Astrocyte (in vitro differentiated cells and primary cell): ENCODE data around the gene PRM3. TPM values are rescaled to one million over a fixed set of nuclear protein-coding genes. Genes with fewer than 3 reads are reported as not detected.
A peak's percentile ranks its signal among the peaks of the same experiment; 100 is the strongest.

Experiments used
- DNase-seq: peaks from one replicate; pipeline ENCODE4 v3.0.0-alpha.2; 2010; ENCODE audit warnings: low read depth
- FAIRE-seq: peaks from 2 replicates; lab custom pipeline; 2011; peaks lifted over from hg19 to GRCh38; lab: Jason Lieb, UNC
- H2AFZ ChIP-seq: 2 replicates; pipeline ENCODE4 v1.6.0; 2012; ENCODE audit warnings: low read depth, low read length, inconsistent platforms
- H3K27ac ChIP-seq: 2 replicates; pipeline ENCODE4 v1.5.1; 2011; ENCODE audit warnings: low read depth, low read length, inconsistent platforms
- H3K27me3 ChIP-seq: 2 replicates; pipeline ENCODE4 v1.6.0; 2011; ENCODE audit warnings: low read length, inconsistent platforms; ENCODE audit not compliant: insufficient read depth
- H3K36me3 ChIP-seq: 2 replicates; pipeline ENCODE4 v1.5.1; 2011; ENCODE audit warnings: low read length, inconsistent platforms; ENCODE audit not compliant: insufficient read depth
- H3K4me1 ChIP-seq: 2 replicates; pipeline ENCODE4 v1.5.1; 2011; ENCODE audit warnings: low read length, inconsistent platforms; ENCODE audit not compliant: insufficient read depth
- H3K4me2 ChIP-seq: 2 replicates; pipeline ENCODE4 v1.6.0; 2012; ENCODE audit warnings: low read length, inconsistent platforms
- H3K4me3 ChIP-seq: 2 replicates; pipeline ENCODE4 v1.5.1; 2011; ENCODE audit warnings: low read depth, mild to moderate bottlenecking, low read length, inconsistent platforms; ENCODE audit not compliant: insufficient read depth
- H3K79me2 ChIP-seq: 2 replicates; pipeline ENCODE4 v1.6.0; 2012; ENCODE audit warnings: mild to moderate bottlenecking, low read length, inconsistent platforms; ENCODE audit not compliant: insufficient read depth
- H3K9ac ChIP-seq: 2 replicates; pipeline ENCODE4 v1.6.0; 2012; ENCODE audit warnings: mild to moderate bottlenecking, low read length, inconsistent platforms
- H3K9me3 ChIP-seq: 2 replicates; pipeline ENCODE4 v1.5.1; 2012; ENCODE audit warnings: low read depth, mild to moderate bottlenecking, low read length, inconsistent platforms; ENCODE audit not compliant: insufficient read depth
- H4K20me1 ChIP-seq: 2 replicates; pipeline ENCODE4 v1.6.0; 2012; ENCODE audit warnings: low read length, inconsistent platforms; ENCODE audit not compliant: insufficient read depth
- H3K27ac Mint-ChIP-seq: one replicate; pipeline ENCODE4 v1.8.0; 2021; ENCODE audit warnings: mild to moderate bottlenecking, mixed read lengths; ENCODE audit not compliant: unreplicated experiment
- H3K27me3 Mint-ChIP-seq: one replicate; pipeline ENCODE4 v1.8.0; 2021; ENCODE audit warnings: low read depth, mixed read lengths; ENCODE audit not compliant: unreplicated experiment
- H3K36me3 Mint-ChIP-seq: one replicate; pipeline ENCODE4 v1.8.0; 2021; ENCODE audit warnings: low read depth, mixed read lengths; ENCODE audit not compliant: unreplicated experiment
- H3K4me1 Mint-ChIP-seq: one replicate; pipeline ENCODE4 v1.8.0; 2021; ENCODE audit warnings: low read depth, mixed read lengths; ENCODE audit not compliant: unreplicated experiment
- H3K4me3 Mint-ChIP-seq: one replicate; pipeline ENCODE4 v1.8.0; 2021; ENCODE audit warnings: mild to moderate bottlenecking, moderate library complexity, mixed read lengths; ENCODE audit not compliant: unreplicated experiment
- H3K9me3 Mint-ChIP-seq: one replicate; pipeline ENCODE4 v1.8.0; 2021; ENCODE audit warnings: mild to moderate bottlenecking, mixed read lengths; ENCODE audit not compliant: unreplicated experiment
- CTCF ChIP-seq: IDR thresholded peaks from 2 replicates; pipeline ENCODE4 v1.5.1; 2011; ENCODE audit warnings: low read depth, mild to moderate bottlenecking, inconsistent platforms, low read length, moderate library complexity; ENCODE audit not compliant: insufficient read depth
- EZH2 ChIP-seq: IDR thresholded peaks from 2 replicates; pipeline ENCODE4 v1.6.1; 2012; ENCODE audit warnings: mild to moderate bottlenecking, low read length, inconsistent platforms; ENCODE audit not compliant: insufficient read depth
- total RNA-seq: library from RNA; stranded (reverse); gene quantifications from 2 replicates; pipeline ENCODE4 v1.2.1, GENCODE V29; 2021

The PRM3 gene
- total RNA-seq, 1 donor from 2014 or later: not detected

GRCh38 chr16:11306997-11307638 lies 33.7 kb upstream of the PRM3 start:
- H3K27ac Mint-ChIP-seq: no peak overlapping the region

GRCh38 chr16:11306381-11306780 lies 33.0 kb upstream of the PRM3 start:
- Histone ChIP-seq H3K9me3 (no peaks in the 10 kb centered on the region), H3K4me3 (no peak overlapping the region), H4K20me1 (no peaks in the 10 kb centered on the region), H3K27ac (no peak overlapping the region), H3K27me3 (no peaks in the 10 kb centered on the region), H3K9ac (no peak overlapping the region), H3K36me3 (no peaks in the 10 kb centered on the region), H3K4me1 (peaks cover 4% of the 10 kb centered on the region), H3K79me2 (no peaks in the 10 kb centered on the region), H3K4me2 (no peak overlapping the region), H2AFZ (no peak overlapping the region)
- H3K27ac Mint-ChIP-seq: no peak overlapping the region
- no peak overlapping the region for H3K4me3 Mint-ChIP-seq
- H3K36me3 Mint-ChIP-seq: no peaks in the 10 kb centered on the region
- FAIRE-seq (no peak), DNase-seq (no peak)
- peaks cover 21% of the 10 kb centered on the region for H3K4me1 Mint-ChIP-seq
- TF ChIP-seq EZH2 (no peak), CTCF (no peak)
- no peaks in the 10 kb centered on the region for H3K27me3 Mint-ChIP-seq
- no peaks in the 10 kb centered on the region for H3K9me3 Mint-ChIP-seq

More at GRCh38 chr16:11306997-11307638, 33.7 kb upstream of the PRM3 start:
- Histone ChIP-seq H3K4me1 (peaks cover 8% of the 10 kb centered on the region), H2AFZ (no peak overlapping the region), H3K4me3 (no peak overlapping the region), H3K79me2 (no peaks in the 10 kb centered on the region), H3K9me3 (no peaks in the 10 kb centered on the region), H3K27me3 (no peaks in the 10 kb centered on the region), H3K9ac (no peak overlapping the region), H3K27ac (no peak overlapping the region), H4K20me1 (no peaks in the 10 kb centered on the region), H3K4me2 (no peak overlapping the region), H3K36me3 (no peaks in the 10 kb centered on the region)
- TF ChIP-seq CTCF: no peak
- no peak for TF ChIP-seq EZH2
- H3K27me3 Mint-ChIP-seq: no peaks in the 10 kb centered on the region
- H3K4me3 Mint-ChIP-seq: no peak overlapping the region
- FAIRE-seq: no peak
- no peak for DNase-seq
- H3K36me3 Mint-ChIP-seq: no peaks in the 10 kb centered on the region
- H3K4me1 Mint-ChIP-seq: peaks cover 16% of the 10 kb centered on the region
- H3K9me3 Mint-ChIP-seq: no peaks in the 10 kb centered on the region

GRCh38 chr16:11303405-11304138 lies 30.1 kb upstream of the PRM3 start:
- DNase-seq (no peak), FAIRE-seq (no peak)
- Histone ChIP-seq H4K20me1 (no peaks in the 10 kb centered on the region), H3K27ac (no peak overlapping the region), H2AFZ (no peak overlapping the region), H3K9me3 (no peaks in the 10 kb centered on the region), H3K79me2 (no peaks in the 10 kb centered on the region), H3K9ac (no peak overlapping the region), H3K4me2 (peak overlapping the region; percentile 15), H3K36me3 (no peaks in the 10 kb centered on the region), H3K4me1 (no peaks in the 10 kb centered on the region), H3K27me3 (no peaks in the 10 kb centered on the region), H3K4me3 (no peak overlapping the region)
- H3K27ac Mint-ChIP-seq: no peak overlapping the region
- no peak overlapping the region for H3K4me3 Mint-ChIP-seq
- H3K4me1 Mint-ChIP-seq: peaks cover 18% of the 10 kb centered on the region
- no peak for TF ChIP-seq CTCF
- TF ChIP-seq EZH2: no peak
- H3K27me3 Mint-ChIP-seq: no peaks in the 10 kb centered on the region
- no peaks in the 10 kb centered on the region for H3K36me3 Mint-ChIP-seq
- H3K9me3 Mint-ChIP-seq: peaks cover 2% of the 10 kb centered on the region
